ENCODE data around the gene MPZL2. TPM values are rescaled to one million over a fixed set of nuclear protein-coding genes. Genes with fewer than 3 reads are reported as not detected.
A peak's percentile ranks its signal among the peaks of the same experiment; 100 is the strongest.
"Not testable (repeated sequence)": the region's sequence is repeated elsewhere in the genome, so short reads cannot be mapped to it uniquely, and the experiment has no call there.

The MPZL2 gene
- 10 to 100 TPM; 19.5 to 50.6 TPM for total RNA-seq
- polyA plus RNA-seq (ENCODE audit: insufficient read length in 2 of 2) = 10 to 100 TPM in 1 of 2 donors, 1 to 10 TPM in 1; 2.0 to 13.3 TPM
- long read RNA-seq, donor 1, partial matches to known transcripts = 0 of 5 reads
- long read RNA-seq, donor 1, other reads (novel, unspliced or antisense) = 0 of 5 reads
- long read RNA-seq, donor 2 = 0 reads
- long read RNA-seq, donor 3 = 0 reads
- long read RNA-seq, donor 4, transcript MPZL2-201 (6 exons, 2,620 nt) = major isoform, 13 of 32 reads
- long read RNA-seq, donor 4, transcript MPZL2-202 (5 exons, 1,370 nt) = minor isoform, 10 of 32 reads
- long read RNA-seq, donor 4, partial matches to known transcripts = 0 of 32 reads
- long read RNA-seq, donor 4, other reads (novel, unspliced or antisense) = 0 of 32 reads

DNA sequence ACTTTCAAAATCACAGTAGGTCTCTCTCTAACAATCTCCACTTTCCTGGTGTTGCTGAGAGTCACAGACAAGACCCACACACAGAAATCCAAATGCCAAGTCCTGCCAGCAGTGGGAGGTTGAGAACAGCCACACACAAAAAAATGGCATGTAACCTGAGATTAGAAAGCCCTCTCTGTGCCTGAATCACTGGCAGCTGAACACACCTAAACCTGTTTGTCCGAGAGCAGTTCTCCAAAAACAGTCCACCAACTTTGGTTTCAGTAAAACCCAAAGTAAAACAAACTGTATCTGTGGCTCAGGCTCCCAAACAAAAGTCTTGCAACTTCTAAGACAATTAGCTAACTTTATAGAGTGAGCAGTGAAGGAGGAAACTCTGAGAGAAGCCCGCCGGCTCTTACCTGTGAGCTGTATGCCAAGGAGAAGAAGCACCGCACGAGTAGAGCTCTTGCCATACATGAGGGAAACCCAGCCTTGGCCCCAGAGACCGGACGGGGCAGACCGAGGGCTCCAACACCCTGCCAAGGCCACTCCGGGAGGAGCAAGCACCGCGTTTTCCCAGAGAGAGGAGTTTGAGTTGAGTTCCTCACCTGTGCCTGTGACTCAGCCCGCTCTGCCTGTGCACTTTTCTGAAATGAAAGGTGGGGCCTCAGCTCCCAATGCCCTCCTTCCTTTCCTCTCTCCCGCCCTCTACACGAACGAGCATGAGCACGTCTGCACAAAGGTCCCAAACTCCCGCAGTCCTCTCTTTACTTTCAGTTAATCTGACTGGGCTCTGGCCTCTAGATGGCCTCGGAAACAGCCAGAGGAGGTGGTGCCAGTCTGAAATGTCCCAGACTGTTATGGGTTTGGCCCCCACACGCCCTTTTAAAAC lies at the start of gene MPZL2:
Gene MPZL2 (minus strand): TSS at position 603 of the 874 bp plus-strand sequence. CDS start 144 bp downstream, at position 459.
- no peaks in the 10 kb centered on the region for H3K36me3 ChIP-seq (ENCODE audit: control insufficient read depth, insufficient read depth, low read length)
- H3K4me1 ChIP-seq (ENCODE audit: control insufficient read depth, insufficient read depth, low read length) = peaks cover 3% of the 10 kb centered on the region
- DNase-seq (ENCODE audit: low read depth in 4 of 6, low spot score in 6 of 6) = peak in 1 of 6 donors; percentile 46
- WGBS (ENCODE audit: insufficient coverage) = 5% methylated on average over 19 of the region's 19 CpGs
- peak within 1 kb of the TSS; percentile 39 for H3K4me3 ChIP-seq (ENCODE audit: low read depth, low read length)
- H3K27me3 ChIP-seq (ENCODE audit: control insufficient read depth, insufficient read depth, low read length) = peaks cover 73% of the 10 kb centered on the region
- peak within 1 kb of the TSS; percentile 21 for H3K27ac ChIP-seq (ENCODE audit: low read depth, low read length)
- H3K9me3 ChIP-seq (ENCODE audit: control insufficient read depth, insufficient read depth, low read length) = no peaks in the 10 kb centered on the region

GRCh38 chr11:118313242-118313641 lies 49.1 kb upstream of the MPZL2 start:
- WGBS (ENCODE audit: insufficient coverage) = 80% methylated on average over 1 of the region's 4 CpGs
- H3K27ac ChIP-seq (ENCODE audit: low read depth, low read length) = no peak overlapping the region
- H3K4me1 ChIP-seq (ENCODE audit: control insufficient read depth, insufficient read depth, low read length) = peaks cover 12% of the 10 kb centered on the region
- H3K27me3 ChIP-seq (ENCODE audit: control insufficient read depth, insufficient read depth, low read length) = peaks cover 21% of the 10 kb centered on the region
- DNase-seq (ENCODE audit: low read depth in 4 of 6, low spot score in 6 of 6) = no peak
- H3K9me3 ChIP-seq (ENCODE audit: control insufficient read depth, insufficient read depth, low read length) = no peaks in the 10 kb centered on the region
- H3K36me3 ChIP-seq (ENCODE audit: control insufficient read depth, insufficient read depth, low read length) = no peaks in the 10 kb centered on the region
- no peak overlapping the region for H3K4me3 ChIP-seq (ENCODE audit: low read depth, low read length)

DNA sequence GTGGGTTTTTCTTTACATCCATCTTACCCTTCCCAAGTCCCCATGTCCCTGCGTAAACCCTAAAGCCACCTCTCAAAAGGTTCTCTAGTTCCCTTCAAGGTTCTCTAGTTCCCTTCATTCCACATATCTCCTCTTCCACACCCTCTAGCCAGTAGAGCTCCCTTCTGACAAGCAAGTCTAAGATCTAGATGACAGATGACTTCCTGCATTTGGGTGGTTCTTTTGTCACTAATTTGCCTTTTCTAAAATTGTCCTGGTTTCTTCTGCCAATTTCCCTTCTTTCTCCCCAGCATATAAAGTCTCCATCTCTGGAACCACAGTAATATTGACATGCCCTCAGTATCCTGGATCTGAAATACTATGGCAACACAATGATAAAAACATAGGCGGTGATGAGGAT lies 48.2 kb upstream of the MPZL2 start:
- 95% methylated on average over 2 of the region's 2 CpGs for WGBS (ENCODE audit: insufficient coverage)
- Histone ChIP-seq H3K27ac (ENCODE audit: low read depth, low read length) (no peak overlapping the region), H3K27me3 (ENCODE audit: control insufficient read depth, insufficient read depth, low read length) (peaks cover 21% of the 10 kb centered on the region), H3K4me1 (ENCODE audit: control insufficient read depth, insufficient read depth, low read length) (peaks cover 12% of the 10 kb centered on the region), H3K36me3 (ENCODE audit: control insufficient read depth, insufficient read depth, low read length) (no peaks in the 10 kb centered on the region), H3K4me3 (ENCODE audit: low read depth, low read length) (no peak overlapping the region), H3K9me3 (ENCODE audit: control insufficient read depth, insufficient read depth, low read length) (no peaks in the 10 kb centered on the region)
- no peak for DNase-seq (ENCODE audit: low read depth in 4 of 6, low spot score in 6 of 6)

GRCh38 chr11:118311518-118311917 lies 47.4 kb upstream of the MPZL2 start:
- Histone ChIP-seq H3K4me1 (ENCODE audit: control insufficient read depth, insufficient read depth, low read length) (peaks cover 9% of the 10 kb centered on the region), H3K27ac (ENCODE audit: low read depth, low read length) (no peak overlapping the region), H3K27me3 (ENCODE audit: control insufficient read depth, insufficient read depth, low read length) (peaks cover 19% of the 10 kb centered on the region), H3K4me3 (ENCODE audit: low read depth, low read length) (no peak overlapping the region), H3K36me3 (ENCODE audit: control insufficient read depth, insufficient read depth, low read length) (no peaks in the 10 kb centered on the region), H3K9me3 (ENCODE audit: control insufficient read depth, insufficient read depth, low read length) (no peaks in the 10 kb centered on the region)
- no peak for DNase-seq (ENCODE audit: low read depth in 4 of 6, low spot score in 6 of 6)
- no CpG with 5 or more reads among the region's 4 CpGs for WGBS (ENCODE audit: insufficient coverage)

DNA sequence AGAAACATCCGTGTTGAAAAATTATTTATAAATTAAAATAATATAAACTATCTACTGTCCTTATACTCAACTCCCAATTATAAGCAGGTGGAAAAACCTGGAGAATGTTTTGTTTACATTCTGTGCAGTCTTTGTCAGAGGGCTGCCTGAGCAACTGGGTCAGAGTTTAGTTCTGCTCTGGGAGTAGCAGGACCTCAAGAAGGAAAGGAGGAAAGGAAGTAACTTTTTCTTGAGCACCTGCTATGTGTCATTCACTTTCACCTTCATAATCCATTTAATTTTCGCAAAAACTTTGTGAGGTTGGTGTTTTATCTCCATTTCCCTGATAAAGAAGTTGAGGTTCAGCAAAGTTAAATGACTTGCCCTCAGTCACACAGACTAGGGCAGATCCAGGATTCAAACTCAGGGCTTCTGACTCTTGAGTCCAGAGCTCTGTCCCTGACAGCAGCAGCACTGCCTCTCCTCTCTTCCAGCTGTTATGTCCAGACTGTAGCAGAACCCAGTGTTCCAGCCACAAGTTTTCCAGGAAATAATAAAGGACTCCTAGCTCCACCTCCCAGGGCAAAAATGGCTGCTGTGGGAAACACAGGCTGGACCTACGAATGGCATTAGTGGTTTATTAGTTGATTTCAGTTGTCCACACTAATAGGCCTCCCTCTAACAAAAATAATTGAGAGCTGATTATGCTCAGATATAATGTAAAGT lies 46.8 kb upstream of the MPZL2 start:
- H3K4me3 ChIP-seq (ENCODE audit: low read depth, low read length) = no peak overlapping the region
- no peaks in the 10 kb centered on the region for H3K9me3 ChIP-seq (ENCODE audit: control insufficient read depth, insufficient read depth, low read length)
- WGBS (ENCODE audit: insufficient coverage) = no CpG with 5 or more reads among the region's 3 CpGs
- H3K4me1 ChIP-seq (ENCODE audit: control insufficient read depth, insufficient read depth, low read length) = peaks cover 8% of the 10 kb centered on the region
- no peaks in the 10 kb centered on the region for H3K36me3 ChIP-seq (ENCODE audit: control insufficient read depth, insufficient read depth, low read length)
- no peak for DNase-seq (ENCODE audit: low read depth in 4 of 6, low spot score in 6 of 6)
- H3K27ac ChIP-seq (ENCODE audit: low read depth, low read length) = no peak overlapping the region
- peaks cover 17% of the 10 kb centered on the region for H3K27me3 ChIP-seq (ENCODE audit: control insufficient read depth, insufficient read depth, low read length)

DNA sequence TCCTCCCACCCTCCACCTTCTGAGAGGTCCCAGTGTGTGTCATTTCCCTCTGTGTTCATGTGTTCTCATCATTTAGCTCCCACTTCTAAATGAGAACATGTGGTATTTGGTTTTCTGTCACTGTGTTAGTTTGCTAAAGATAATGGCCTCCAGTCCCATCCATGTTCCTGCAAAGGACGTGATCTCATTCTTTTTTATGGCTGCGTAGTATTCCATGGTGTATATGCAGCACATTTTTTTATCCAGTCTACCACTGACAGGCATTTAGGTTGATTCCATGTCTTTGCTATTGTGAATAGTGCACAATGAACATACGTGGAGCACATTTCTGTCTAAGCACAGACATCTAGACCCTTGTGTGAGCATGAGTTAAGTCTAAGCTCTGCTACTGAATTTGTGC lies 46.2 kb upstream of the MPZL2 start:
- DNase-seq (ENCODE audit: low read depth in 4 of 6, low spot score in 6 of 6) = no peak
- H3K27me3 ChIP-seq (ENCODE audit: control insufficient read depth, insufficient read depth, low read length) = peaks cover 17% of the 10 kb centered on the region
- H3K4me1 ChIP-seq (ENCODE audit: control insufficient read depth, insufficient read depth, low read length) = peaks cover 1% of the 10 kb centered on the region
- H3K36me3 ChIP-seq (ENCODE audit: control insufficient read depth, insufficient read depth, low read length) = no peaks in the 10 kb centered on the region
- no peak overlapping the region for H3K4me3 ChIP-seq (ENCODE audit: low read depth, low read length)
- WGBS (ENCODE audit: insufficient coverage) = 90% methylated on average over 2 of the region's 3 CpGs
- H3K27ac ChIP-seq (ENCODE audit: low read depth, low read length) = no peak overlapping the region
- H3K9me3 ChIP-seq (ENCODE audit: control insufficient read depth, insufficient read depth, low read length) = no peaks in the 10 kb centered on the region

GRCh38 chr11:118308995-118309528 lies 45.0 kb upstream of the MPZL2 start:
- WGBS (ENCODE audit: insufficient coverage) = 90% methylated on average over 2 of the region's 5 CpGs
- peaks cover 12% of the 10 kb centered on the region for H3K27me3 ChIP-seq (ENCODE audit: control insufficient read depth, insufficient read depth, low read length)
- H3K9me3 ChIP-seq (ENCODE audit: control insufficient read depth, insufficient read depth, low read length); H3K4me3 ChIP-seq (ENCODE audit: low read depth, low read length); H3K4me1 ChIP-seq (ENCODE audit: control insufficient read depth, insufficient read depth, low read length); H3K27ac ChIP-seq (ENCODE audit: low read depth, low read length); DNase-seq (ENCODE audit: low read depth in 4 of 6, low spot score in 6 of 6); H3K36me3 ChIP-seq (ENCODE audit: control insufficient read depth, insufficient read depth, low read length): not testable (repeated sequence)

- WGBS (ENCODE audit: insufficient coverage) = 79% methylated on average over 2 of the region's 2 CpGs
- H3K4me1 ChIP-seq (ENCODE audit: control insufficient read depth, insufficient read depth, low read length) = no peaks in the 10 kb centered on the region
- no peak overlapping the region for H3K4me3 ChIP-seq (ENCODE audit: low read depth, low read length)
- DNase-seq (ENCODE audit: low read depth in 4 of 6, low spot score in 6 of 6) = no peak
- H3K27me3 ChIP-seq (ENCODE audit: control insufficient read depth, insufficient read depth, low read length) = peaks cover 14% of the 10 kb centered on the region
- no peaks in the 10 kb centered on the region for H3K9me3 ChIP-seq (ENCODE audit: control insufficient read depth, insufficient read depth, low read length)
- no peaks in the 10 kb centered on the region for H3K36me3 ChIP-seq (ENCODE audit: control insufficient read depth, insufficient read depth, low read length)
- no peak overlapping the region for H3K27ac ChIP-seq (ENCODE audit: low read depth, low read length)
Observed at GRCh38 chr11:118306556-118306955, 42.5 kb upstream of the MPZL2 start.

DNA sequence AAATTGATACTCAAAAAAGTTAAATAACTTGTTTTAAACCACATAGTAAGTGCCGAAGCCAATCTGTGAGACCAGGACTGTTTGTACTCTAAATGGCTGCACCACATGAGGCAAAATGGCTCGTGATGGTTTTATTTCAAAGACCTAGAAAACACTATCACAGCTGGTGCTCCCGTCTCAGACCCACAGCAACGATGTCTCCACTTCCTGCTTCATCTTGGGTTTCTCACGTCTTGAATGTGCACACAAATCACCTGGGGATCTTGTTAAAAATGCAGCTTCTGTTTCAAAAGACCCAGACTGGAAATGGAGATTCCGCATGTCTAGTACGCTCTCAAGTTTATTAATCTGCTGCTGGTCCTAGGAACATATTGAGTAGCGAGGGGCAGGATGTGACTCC lies 41.6 kb upstream of the MPZL2 start:
- no peaks in the 10 kb centered on the region for H3K9me3 ChIP-seq (ENCODE audit: control insufficient read depth, insufficient read depth, low read length)
- H3K27me3 ChIP-seq (ENCODE audit: control insufficient read depth, insufficient read depth, low read length) = peaks cover 14% of the 10 kb centered on the region
- no peak overlapping the region for H3K27ac ChIP-seq (ENCODE audit: low read depth, low read length)
- no peak for DNase-seq (ENCODE audit: low read depth in 4 of 6, low spot score in 6 of 6)
- 60% methylated on average over 8 of the region's 8 CpGs for WGBS (ENCODE audit: insufficient coverage)
- H3K36me3 ChIP-seq (ENCODE audit: control insufficient read depth, insufficient read depth, low read length) = no peaks in the 10 kb centered on the region
- no peak overlapping the region for H3K4me3 ChIP-seq (ENCODE audit: low read depth, low read length)
- no peaks in the 10 kb centered on the region for H3K4me1 ChIP-seq (ENCODE audit: control insufficient read depth, insufficient read depth, low read length)
